Psoas muscle (tissue), 8 donors: ENCODE results near the gene POLR2C. TPM values are rescaled to one million over a fixed set of nuclear protein-coding genes. Genes with fewer than 3 reads are reported as not detected.
A peak's percentile ranks its signal among the peaks of the same experiment; 100 is the strongest.

Source experiments
- ATAC-seq, 4 donors: fragments of 200-7000 bp; cut with Tn5 transposase; one replicate each; pipeline ENCODE4 v1.9.1; 2020; ENCODE audit warnings: moderate library complexity in 3 of 4, mild to moderate bottlenecking in 2 of 4
- DNase-seq, 2 donors: peaks; one replicate each; pipeline ENCODE4 v3.0.0-alpha.2; 2020
- H3K27ac ChIP-seq: fragments of 200-600 bp; one replicate; pipeline ENCODE4 v1.8.0; 2022
- H3K27me3 ChIP-seq, 3 donors: fragments of 200-600 bp in 1 of 3; one replicate each; pipeline versions ENCODE4 v1.6.1 to v1.8.0; 2013 to 2022; ENCODE audit warnings: low read length in 2 of 3, mild to moderate bottlenecking in 2 of 3, moderate library complexity in 1 of 3; ENCODE audit not compliant: insufficient read depth in 3 of 3
- H3K36me3 ChIP-seq, 2 donors: fragments of 200-600 bp in 1 of 2; one replicate each; pipeline versions ENCODE4 v1.6.1 to v1.8.0; 2013 to 2022; ENCODE audit warnings: low read depth in 1 of 2, mild to moderate bottlenecking in 1 of 2, moderate library complexity in 1 of 2; ENCODE audit not compliant: insufficient read depth in 1 of 2
- H3K4me1 ChIP-seq: fragments of 200-600 bp; one replicate; pipeline ENCODE4 v1.8.0; 2022
- H3K4me3 ChIP-seq: fragments of 200-600 bp; one replicate; pipeline ENCODE4 v1.8.0; 2022; ENCODE audit warnings: mild to moderate bottlenecking
- H3K9me3 ChIP-seq: fragments of 200-600 bp; one replicate; pipeline ENCODE4 v1.8.0; 2022
- CTCF ChIP-seq: fragments of 200-600 bp; IDR thresholded peaks from one replicate; pipeline ENCODE4 v1.8.0; 2022; ENCODE audit warnings: antibody characterized with exemption
- WGBS, 3 donors: extraction: QIAGEN DNeasy Blood & Tissue Kit; methylation state at CpG; one replicate each; pipeline versions ENCODE4 v1.1.6 to v1.1.7; 2013; 5-methylcytosine and 5-hydroxymethylcytosine counted together
- intact Hi-C, 2 donors: fragments of 100-400 bp; cut with DNase I; formaldehyde crosslinking; loops; one replicate each; pipeline versions ENCODE4 v1.11.0 to v1.14.2; 2022
- polyA plus RNA-seq, 3 donors: library from polyadenylated mRNA; stranded (reverse); fragments of 200-250 nt; gene quantifications; one replicate each; pipeline ENCODE4 v1.2.3, GENCODE V29; 2013
- total RNA-seq, 4 donors: library from RNA; stranded (reverse); fragmentation: NEBNext Ultra II Directional in 2 of 4; extraction: Animal tissue kit (Norgen Biotek cat#: 25700) in 2 of 4; gene quantifications; one replicate each; pipeline versions ENCODE4 v1.2.1 to v1.2.4, GENCODE V29; 2021 to 2023
- donor health status: healthy with polysubstance abuse.
- donor health status: DM: no; HTN: no; CAD: no; lungs with moderate emphysema.
- donor health status: Bipolar disorder and iron deficiency.
- donor health status: healthy.
- donor health status: DM: yes; HTN: yes; CAD: no.
- donor health status: DM: no; HTN: no; CAD: no.
- donor health status: DM: no; HTN: no; CAD: no.
- donor health status: DM: yes; HTN: yes; CAD: no.

The POLR2C gene
- total and polyA plus RNA-seq, 7 donors, result 45.1 to 97.1 (median 57.0) TPM

GRCh38 chr16:57479976-57480753 is 17.7 kb downstream of the POLR2C start:
- ATAC-seq, result peak in 3 of 4 donors; percentile 18 to 57 (median 36)

GRCh38 chr16:57480754-57481230 is 18.3 kb downstream of the POLR2C start:
- intact Hi-C loops, result no loop called here
- H3K4me1 ChIP-seq, result peaks cover 9% of the 10 kb centered on the region
- H3K9me3 ChIP-seq, result no peaks in the 10 kb centered on the region
- no peak for TF ChIP-seq CTCF
- no peaks in the 10 kb centered on the region for H3K36me3 ChIP-seq
- H3K4me3 ChIP-seq, result no peak overlapping the region
- no peak for ATAC-seq
- DNase-seq, result no peak
- H3K27ac ChIP-seq, result no peak overlapping the region
- 43 to 54% (median 48%) methylated on average over 6 of the region's 6 CpGs for whole genome bisulfite sequencing, 3 donors
- H3K27me3 ChIP-seq, result no peaks in the 10 kb centered on the region

More at GRCh38 chr16:57479976-57480753, 17.7 kb downstream of the POLR2C start:
- no peak for TF ChIP-seq CTCF
- no peaks in the 10 kb centered on the region for H3K9me3 ChIP-seq
- H3K4me3 ChIP-seq, result peak overlapping the region; percentile 59
- 36 to 54% (median 47%) methylated on average over 15 of the region's 15 CpGs for WGBS, 3 donors
- intact Hi-C loops, result loop anchor here in 1 of 2 donors (5.0 kb wide), 1 partner anchor 37 kb away; no protein-coding TSS in a partner anchor
- peak; percentile 48 to 71 for DNase-seq
- peak overlapping the region; percentile 18 for H3K27ac ChIP-seq
- H3K27me3 ChIP-seq, result no peaks in the 10 kb centered on the region
- H3K36me3 ChIP-seq, result no peaks in the 10 kb centered on the region
- peaks cover 2% of the 10 kb centered on the region for H3K4me1 ChIP-seq

GRCh38 chr16:57481421-57481820 is 18.9 kb downstream of the POLR2C start:
- Histone ChIP-seq H3K27ac (no peak overlapping the region), H3K4me3 (no peak overlapping the region), H3K27me3 (no peaks in the 10 kb centered on the region), H3K36me3 (no peaks in the 10 kb centered on the region), H3K9me3 (no peaks in the 10 kb centered on the region), H3K4me1 (peaks cover 10% of the 10 kb centered on the region)
- 86 to 87% (median 86%) methylated on average over 4 of the region's 4 CpGs for WGBS, 3 donors
- ATAC-seq (no peak), DNase-seq (no peak)
- no peak for TF ChIP-seq CTCF
- intact Hi-C loops, result no loop called here

GRCh38 chr16:57482845-57483545 is 20.5 kb downstream of the POLR2C start:
- Histone ChIP-seq H3K9me3 (no peaks in the 10 kb centered on the region), H3K27ac (no peak overlapping the region), H3K4me3 (no peak overlapping the region), H3K36me3 (no peaks in the 10 kb centered on the region), H3K27me3 (no peaks in the 10 kb centered on the region), H3K4me1 (peaks cover 14% of the 10 kb centered on the region)
- no peak for ATAC-seq
- intact Hi-C loops, result no loop called here
- no peak for TF ChIP-seq CTCF
- 77 to 86% (median 82%) methylated on average over 13 to 14 of the region's 14 CpGs for WGBS, 3 donors
- DNase-seq, result peak in 1 of 2 donors; percentile 49
